GM12874 (cell line): Measurements from ENCODE around the gene RHOT2.

ENCODE experiments used
- CTCF ChIP-seq: IDR thresholded peaks from 2 replicates; pipeline ENCODE4 v1.5.1; 2011; ENCODE audit warnings: low read depth, mild to moderate bottlenecking, control low read depth, low read length, moderate library complexity; ENCODE audit not compliant: insufficient read depth

RHOT2 gene

GRCh38 chr16:718922-719321, 51.0 kb downstream of the RHOT2 start:
- no peak for TF ChIP-seq CTCF

GRCh38 chr16:719815-720446, 52.0 kb downstream of the RHOT2 start:
- TF ChIP-seq CTCF, result peak; percentile 22; the same call in 1 of the 2 replicates

GRCh38 chr16:720447-720989, 52.6 kb downstream of the RHOT2 start:
- peak; percentile 47 for TF ChIP-seq CTCF

GRCh38 chr16:720990-721764, 53.2 kb downstream of the RHOT2 start, which contains the start of gene ANTKMT:
ANTKMT (plus strand) TSS chr16:721146; CDS start chr16:721275, 129 bp downstream.
- no peak for TF ChIP-seq CTCF

- TF ChIP-seq CTCF, result no peak
These were observed 54.0 kb downstream of the RHOT2 start for GRCh38 chr16:721765-722540.

GRCh38 chr16:722835-723633, 55.1 kb downstream of the RHOT2 start:
- TF ChIP-seq CTCF, result no peak
